ENCODE results near the gene TMEM151B. TPM values are rescaled to one million over a fixed set of nuclear protein-coding genes. Genes with fewer than 3 reads are reported as not detected.

Gene TMEM151B
- total and polyA plus RNA-seq, 4 experiments from 2014 or later, result not detected

- intact Hi-C loops (cut with micrococcal nuclease), result no loop called here
- Histone ChIP-seq H3K4me3 (ENCODE audit: low read length in 2 of 2) (no peak overlapping the region), H3K36me3 (ENCODE audit: insufficient read depth, low read length) (peaks cover 45% of the 10 kb centered on the region), H3K9me3 (ENCODE audit: control insufficient read depth in 1 of 2, low read length in 2 of 2) (no peaks in the 10 kb centered on the region), H3K4me1 (ENCODE audit: insufficient read depth, low read length) (peaks cover 52% of the 10 kb centered on the region), H3K27ac (ENCODE audit: low read depth, low read length) (peak overlapping the region; percentile 82), H3K27me3 (ENCODE audit: insufficient read depth, low read length) (no peaks in the 10 kb centered on the region)
- Mint-ChIP-seq H3K4me1 (peaks cover 40 to 66% (median 55%) of the 10 kb centered on the region in 4 donors), H3K36me3 (peaks cover 12 to 58% of the 10 kb centered on the region in 2 donors), H3K9me3 (peaks cover 0 to 5% (median 0%) of the 10 kb centered on the region in 8 donors), H3K4me3 (peak overlapping the region; percentile 8 to 93 (median 86)), H3K27ac (peak overlapping the region; percentile 79 to 97 (median 84)), H3K27me3 (no peaks in the 10 kb centered on the region)
- ChIA-PET CTCF (ENCODE audit: partially characterized antibody) (interaction anchor here (0.6 to 8.8 kb wide), 3 partner anchors 9 to 126 kb away, joined by 3 to 82 read pairs (median 3); partner anchors contain the start of genes NFKBIE and TMEM151B), POLR2A (ENCODE audit: partially characterized antibody) (interaction anchor here (5.9 kb wide), 1 partner anchor 12 kb away, joined by 217 read pairs; the partner anchor contains the start of gene HSP90AB1)
- no peak for DNase-seq
These were observed 11.9 kb upstream of the TMEM151B start for GRCh38 chr6:44258325-44258863.

GRCh38 chr6:44258921-44259320, 11.3 kb upstream of the TMEM151B start:
- Mint-ChIP-seq H3K9me3 (peaks cover 0 to 5% (median 0%) of the 10 kb centered on the region in 8 donors), H3K4me1 (peaks cover 38 to 67% (median 56%) of the 10 kb centered on the region in 4 donors), H3K36me3 (peaks cover 8 to 55% of the 10 kb centered on the region in 2 donors), H3K4me3 (peak overlapping the region in 5 of 8 donors; percentile 8 to 93 (median 86)), H3K27ac (peak overlapping the region; percentile 31 to 97 (median 80)), H3K27me3 (no peaks in the 10 kb centered on the region)
- POLR2A ChIA-PET (ENCODE audit: partially characterized antibody), result interaction anchor here (5.9 kb wide), 1 partner anchor 12 kb away, joined by 217 read pairs; the partner anchor contains the start of gene HSP90AB1
- intact Hi-C loops (cut with micrococcal nuclease), result no loop called here
- CTCF ChIA-PET (ENCODE audit: partially characterized antibody), result interaction anchor here (0.7 to 8.8 kb wide), 2 partner anchors 9 to 127 kb away, joined by 3 to 82 read pairs; partner anchors contain the start of genes NFKBIE and TMEM151B
- Histone ChIP-seq H3K4me1 (ENCODE audit: insufficient read depth, low read length) (peaks cover 58% of the 10 kb centered on the region), H3K9me3 (ENCODE audit: control insufficient read depth in 1 of 2, low read length in 2 of 2) (no peaks in the 10 kb centered on the region), H3K27ac (ENCODE audit: low read depth, low read length) (no peak overlapping the region), H3K27me3 (ENCODE audit: insufficient read depth, low read length) (no peaks in the 10 kb centered on the region), H3K36me3 (ENCODE audit: insufficient read depth, low read length) (peaks cover 40% of the 10 kb centered on the region), H3K4me3 (ENCODE audit: low read length in 2 of 2) (no peak overlapping the region)
- no peak for DNase-seq

- intact Hi-C loops (cut with micrococcal nuclease), result no loop called here
- Histone ChIP-seq H3K9me3 (ENCODE audit: control insufficient read depth in 1 of 2, low read length in 2 of 2) (no peaks in the 10 kb centered on the region), H3K36me3 (ENCODE audit: insufficient read depth, low read length) (peaks cover 30% of the 10 kb centered on the region), H3K4me3 (ENCODE audit: low read length in 2 of 2) (no peak overlapping the region), H3K4me1 (ENCODE audit: insufficient read depth, low read length) (peaks cover 65% of the 10 kb centered on the region), H3K27me3 (ENCODE audit: insufficient read depth, low read length) (no peaks in the 10 kb centered on the region), H3K27ac (ENCODE audit: low read depth, low read length) (no peak overlapping the region)
- Mint-ChIP-seq H3K36me3 (peaks cover 8 to 55% of the 10 kb centered on the region in 2 donors), H3K4me3 (no peak overlapping the region), H3K27ac (peak overlapping the region in 1 of 7 donors; percentile 80), H3K4me1 (peaks cover 39 to 67% (median 59%) of the 10 kb centered on the region in 4 donors), H3K9me3 (peaks cover 0 to 5% (median 0%) of the 10 kb centered on the region in 8 donors), H3K27me3 (no peaks in the 10 kb centered on the region)
- no peak for DNase-seq
- ChIA-PET POLR2A (ENCODE audit: partially characterized antibody) (interaction anchor here (5.9 kb wide), 1 partner anchor 13 kb away, joined by 217 read pairs; the partner anchor contains the start of gene HSP90AB1), CTCF (ENCODE audit: partially characterized antibody) (no interaction called here)
These were observed 10.2 kb upstream of the TMEM151B start for GRCh38 chr6:44260011-44260410.

GRCh38 chr6:44260451-44261297, 9.6 kb upstream of the TMEM151B start:
- Mint-ChIP-seq H3K9me3 (peaks cover 0 to 5% (median 0%) of the 10 kb centered on the region in 8 donors), H3K27ac (peak overlapping the region; percentile 30 to 98 (median 85)), H3K4me3 (peak overlapping the region in 5 of 8 donors; percentile 3 to 70 (median 53)), H3K27me3 (no peaks in the 10 kb centered on the region), H3K4me1 (peaks cover 37 to 60% (median 53%) of the 10 kb centered on the region in 4 donors), H3K36me3 (peaks cover 8 to 50% of the 10 kb centered on the region in 2 donors)
- no peak overlapping the region for H3K4me3 ChIP-seq (ENCODE audit: low read length in 2 of 2)
- peaks cover 58% of the 10 kb centered on the region for H3K4me1 ChIP-seq (ENCODE audit: insufficient read depth, low read length)
- H3K27ac ChIP-seq (ENCODE audit: low read depth, low read length), result no peak overlapping the region
- POLR2A ChIA-PET (ENCODE audit: partially characterized antibody), result interaction anchor here (2.8 to 5.9 kb wide), 3 partner anchors 9 to 14 kb away, joined by 9 to 217 read pairs (median 50); partner anchors contain the start of gene HSP90AB1
- no peaks in the 10 kb centered on the region for H3K9me3 ChIP-seq (ENCODE audit: control insufficient read depth in 1 of 2, low read length in 2 of 2)
- CTCF ChIA-PET (ENCODE audit: partially characterized antibody), result no interaction called here
- intact Hi-C loops (cut with micrococcal nuclease), result no loop called here
- DNase-seq, result no peak
- peaks cover 24% of the 10 kb centered on the region for H3K36me3 ChIP-seq (ENCODE audit: insufficient read depth, low read length)
- no peaks in the 10 kb centered on the region for H3K27me3 ChIP-seq (ENCODE audit: insufficient read depth, low read length)

- H3K36me3 ChIP-seq (ENCODE audit: insufficient read depth, low read length), result peaks cover 24% of the 10 kb centered on the region
- H3K9me3 ChIP-seq (ENCODE audit: control insufficient read depth in 1 of 2, low read length in 2 of 2), result no peaks in the 10 kb centered on the region
- Mint-ChIP-seq H3K36me3 (peaks cover 8 to 44% of the 10 kb centered on the region in 2 donors), H3K4me3 (peak overlapping the region in 1 of 8 donors; percentile 73), H3K4me1 (peaks cover 29 to 51% (median 45%) of the 10 kb centered on the region in 4 donors), H3K27me3 (no peaks in the 10 kb centered on the region), H3K9me3 (peaks cover 0 to 1% (median 0%) of the 10 kb centered on the region in 8 donors), H3K27ac (peak overlapping the region in 5 of 7 donors; percentile 97 to 98 (median 98))
- no peak overlapping the region for H3K4me3 ChIP-seq (ENCODE audit: low read length in 2 of 2)
- peak overlapping the region; percentile 96 for H3K27ac ChIP-seq (ENCODE audit: low read depth, low read length)
- peaks cover 49% of the 10 kb centered on the region for H3K4me1 ChIP-seq (ENCODE audit: insufficient read depth, low read length)
- DNase-seq, result no peak
- CTCF ChIA-PET (ENCODE audit: partially characterized antibody), result interaction anchor here (1.5 to 1.7 kb wide), 2 partner anchors 9 to 24 kb away, joined by 6 to 20 read pairs; no protein-coding TSS in a partner anchor
- H3K27me3 ChIP-seq (ENCODE audit: insufficient read depth, low read length), result no peaks in the 10 kb centered on the region
- POLR2A ChIA-PET (ENCODE audit: partially characterized antibody), result interaction anchor here (1.3 to 2.9 kb wide), 5 partner anchors 8 to 51 kb away, joined by 4 to 50 read pairs (median 6); partner anchors contain the start of genes AARS2 and HSP90AB1
- intact Hi-C loops (cut with micrococcal nuclease), result no loop called here
These were observed 8.7 kb upstream of the TMEM151B start for GRCh38 chr6:44261581-44261980.

GRCh38 chr6:44262467-44263353, 7.5 kb upstream of the TMEM151B start:
- POLR2A ChIA-PET (ENCODE audit: partially characterized antibody), result interaction anchor here (1.3 to 2.9 kb wide), 6 partner anchors 9 to 50 kb away, joined by 4 to 50 read pairs (median 6); partner anchors contain the start of genes AARS2 and HSP90AB1
- peak overlapping the region; percentile 95 to 98 (median 97) for H3K27ac Mint-ChIP-seq
- DNase-seq, result peak in 1 of 5 donors; percentile 53

More at GRCh38 chr6:44262467-44263353, 7.5 kb upstream of the TMEM151B start:
- Histone ChIP-seq H3K4me1 (ENCODE audit: insufficient read depth, low read length) (peaks cover 44% of the 10 kb centered on the region), H3K27me3 (ENCODE audit: insufficient read depth, low read length) (no peaks in the 10 kb centered on the region), H3K4me3 (ENCODE audit: low read length in 2 of 2) (peak overlapping the region; percentile 83 to 89), H3K9me3 (ENCODE audit: control insufficient read depth in 1 of 2, low read length in 2 of 2) (no peaks in the 10 kb centered on the region), H3K36me3 (ENCODE audit: insufficient read depth, low read length) (peaks cover 24% of the 10 kb centered on the region), H3K27ac (ENCODE audit: low read depth, low read length) (peak overlapping the region; percentile 96)
- Mint-ChIP-seq H3K9me3 (no peaks in the 10 kb centered on the region), H3K27me3 (no peaks in the 10 kb centered on the region), H3K4me3 (peak overlapping the region; percentile 73 to 95 (median 93)), H3K4me1 (peaks cover 25 to 51% (median 42%) of the 10 kb centered on the region in 4 donors), H3K36me3 (peaks cover 8 to 41% of the 10 kb centered on the region in 2 donors)
- CTCF ChIA-PET (ENCODE audit: partially characterized antibody), result interaction anchor here (0.7 to 1.7 kb wide), 3 partner anchors 10 to 41 kb away, joined by 5 to 20 read pairs (median 6); no protein-coding TSS in a partner anchor
- intact Hi-C loops (cut with micrococcal nuclease), result no loop called here

Measured in CD4-positive, alpha-beta memory T cell (primary cell).